NCI-H82 (cell line): Measurements from ENCODE around the gene SYNE3.

ENCODE experiments used
- DNase-seq: peaks from one replicate; lab custom pipeline; 2025; lab: John Stamatoyannopoulos, UW

The SYNE3 gene

GRCh38 chr14:95474941-95475340, 41.5 kb downstream of the SYNE3 start:
- DNase-seq, result no peak

- no peak for DNase-seq
Measured at GRCh38 chr14:95474486-95474885, 42.0 kb downstream of the SYNE3 start.

- DNase-seq, result no peak
Measured at GRCh38 chr14:95472819-95473251, 43.6 kb downstream of the SYNE3 start.

- no peak for DNase-seq
Measured at GRCh38 chr14:95471476-95471875, 45.0 kb downstream of the SYNE3 start.

GRCh38 chr14:95471016-95471415, 45.4 kb downstream of the SYNE3 start:
- DNase-seq, result no peak

- DNase-seq, result no peak
Measured at GRCh38 chr14:95469134-95469481, 47.3 kb downstream of the SYNE3 start.

GRCh38 chr14:95468448-95469133, 47.9 kb downstream of the SYNE3 start:
- DNase-seq, result no peak

- DNase-seq, result no peak
Measured at GRCh38 chr14:95467657-95468056, 48.8 kb downstream of the SYNE3 start.

GRCh38 chr14:95467232-95467631, 49.2 kb downstream of the SYNE3 start:
- DNase-seq, result no peak
